Liver (tissue), 9 donors: ENCODE measurements around the gene GULP1. TPM values are rescaled to one million over a fixed set of nuclear protein-coding genes. Genes with fewer than 3 reads are reported as not detected.

Source experiments
- DNase-seq: peaks from one replicate; pipeline ENCODE4 v3.0.0-alpha.2; 2017; ENCODE audit warnings: low spot score
- H3K27ac ChIP-seq, 2 donors: one replicate each; pipeline ENCODE4 v1.7.0; 2013; ENCODE audit warnings: inconsistent platforms in 2 of 2, low read length in 2 of 2, control low read depth in 1 of 2, low read depth in 1 of 2, mild to moderate bottlenecking in 1 of 2
- H3K27me3 ChIP-seq, 4 donors: one replicate each; pipeline versions ENCODE4 v1.6.1 to v1.7.0; 2013; ENCODE audit warnings: low read length in 3 of 4, inconsistent platforms in 1 of 4, mild to moderate bottlenecking in 1 of 4, moderate library complexity in 1 of 4; ENCODE audit not compliant: control insufficient read depth in 4 of 4, insufficient read depth in 4 of 4
- H3K36me3 ChIP-seq, 4 donors: one replicate each; pipeline versions ENCODE4 v1.6.1 to v1.7.0; 2013; ENCODE audit warnings: low read length in 3 of 4, mild to moderate bottlenecking in 3 of 4, low read depth in 1 of 4, moderate library complexity in 1 of 4; ENCODE audit not compliant: control insufficient read depth in 4 of 4, insufficient read depth in 3 of 4
- H3K4me1 ChIP-seq, 4 donors: one replicate each; pipeline versions ENCODE4 v1.6.1 to v1.7.0; 2013; ENCODE audit warnings: low read length in 3 of 4, mild to moderate bottlenecking in 3 of 4, moderate library complexity in 1 of 4; ENCODE audit not compliant: control insufficient read depth in 4 of 4, insufficient read depth in 4 of 4
- H3K4me3 ChIP-seq, 3 donors: one replicate each; pipeline versions ENCODE4 v1.6.1 to v1.7.0; 2013; ENCODE audit warnings: low read length in 3 of 3, control low read depth in 1 of 3, low read depth in 1 of 3, mild to moderate bottlenecking in 1 of 3
- H3K9ac ChIP-seq, 2 donors: one replicate each; pipeline ENCODE4 v1.7.0; 2013; ENCODE audit warnings: low read length in 2 of 2, mild to moderate bottlenecking in 2 of 2, moderate library complexity in 2 of 2, control low read depth in 1 of 2, low read depth in 1 of 2
- H3K9me3 ChIP-seq, 4 donors: one replicate each; pipeline versions ENCODE4 v1.6.1 to v1.7.0; 2013; ENCODE audit warnings: low read length in 3 of 4; ENCODE audit not compliant: control insufficient read depth in 4 of 4
- ATF3 ChIP-seq: IDR thresholded peaks from 2 replicates; pipeline ENCODE4 v1.6.1; 2016; ENCODE audit warnings: antibody characterized with exemption
- CTCF ChIP-seq: fragments of 150-350 bp; IDR thresholded peaks from 2 replicates; pipeline ENCODE4 v1.5.1; 2017; ENCODE audit warnings: improper control_type of control experiment, low read depth, low read length; ENCODE audit not compliant: missing input control
- EGR1 ChIP-seq, 2 donors: IDR thresholded peaks; 2 replicates each; pipeline ENCODE4 v1.6.1; 2016 to 2018; ENCODE audit warnings: antibody characterized with exemption in 2 of 2, low read depth in 2 of 2
- FOXA1 ChIP-seq: IDR thresholded peaks from 2 replicates; pipeline ENCODE4 v1.6.1; 2016; ENCODE audit warnings: antibody characterized with exemption
- FOXA2 ChIP-seq: IDR thresholded peaks from 2 replicates; pipeline ENCODE4 v1.6.1; 2016; ENCODE audit warnings: antibody characterized with exemption
- GABPA ChIP-seq, 2 donors: IDR thresholded peaks in 1 of 2; conservative IDR thresholded peaks in 1 of 2; 2 replicates each; pipeline ENCODE4 v1.6.1; 2016; ENCODE audit warnings: antibody characterized with exemption in 2 of 2, mild to moderate bottlenecking in 1 of 2, moderate library complexity in 1 of 2
- HNF4A ChIP-seq, 2 donors: conservative IDR thresholded peaks; 2 replicates each; pipeline ENCODE4 v1.6.1; 2016; ENCODE audit warnings: antibody characterized with exemption in 2 of 2, mild to moderate bottlenecking in 2 of 2
- HNF4G ChIP-seq: IDR thresholded peaks from 2 replicates; pipeline ENCODE4 v1.6.1; 2016; ENCODE audit warnings: antibody characterized with exemption
- JUND ChIP-seq, 2 donors: IDR thresholded peaks; 2 replicates each; pipeline ENCODE4 v1.6.1; 2016; ENCODE audit warnings: antibody characterized with exemption in 2 of 2
- MAX ChIP-seq: IDR thresholded peaks from 2 replicates; pipeline ENCODE4 v1.6.1; 2016; ENCODE audit warnings: antibody characterized with exemption
- NR2F2 ChIP-seq: IDR thresholded peaks from 2 replicates; pipeline ENCODE4 v1.6.1; 2016; ENCODE audit warnings: antibody characterized with exemption
- RAD21 ChIP-seq, 2 donors: IDR thresholded peaks; 2 replicates each; pipeline ENCODE4 v1.6.1; 2016; ENCODE audit warnings: antibody characterized with exemption in 2 of 2, mild to moderate bottlenecking in 2 of 2
- REST ChIP-seq: IDR thresholded peaks from 2 replicates; pipeline ENCODE4 v1.6.1; 2016; ENCODE audit warnings: antibody characterized with exemption, mild to moderate bottlenecking
- RXRA ChIP-seq, 2 donors: IDR thresholded peaks; 2 replicates each; pipeline ENCODE4 v1.6.1; 2017 to 2018; ENCODE audit warnings: antibody characterized with exemption in 2 of 2, mild to moderate bottlenecking in 1 of 2
- SP1 ChIP-seq: IDR thresholded peaks from 2 replicates; pipeline ENCODE4 v1.6.1; 2018; ENCODE audit warnings: antibody characterized with exemption, mild to moderate bottlenecking
- TAF1 ChIP-seq: conservative IDR thresholded peaks from 2 replicates; pipeline ENCODE4 v1.6.1; 2016; ENCODE audit warnings: antibody characterized with exemption, mild to moderate bottlenecking
- YY1 ChIP-seq: IDR thresholded peaks from 2 replicates; pipeline ENCODE4 v1.6.1; 2016; ENCODE audit warnings: antibody characterized with exemption, mild to moderate bottlenecking
- ZBTB33 ChIP-seq: IDR thresholded peaks from 2 replicates; pipeline ENCODE4 v1.6.1; 2016; ENCODE audit warnings: antibody characterized with exemption
- WGBS: extraction: QIAGEN DNeasy Blood & Tissue Kit; methylation state at CpG from one replicate; pipeline ENCODE4 v1.1.7; 2013; 5-methylcytosine and 5-hydroxymethylcytosine counted together
- polyA plus RNA-seq, 2 donors: library from polyadenylated mRNA; stranded (reverse) in 1 of 2; unstranded in 1 of 2; fragments of 200-250 nt in 1 of 2; fragments of >200 nt in 1 of 2; fragmentation: Nextera tagmentation in 1 of 2; extraction: Ambion mirVana in 1 of 2; gene quantifications; one replicate each; pipeline versions ENCODE4 v1.2.1 to v1.2.3, GENCODE V29; 2013 to 2015
- total RNA-seq, 2 donors: library from RNA; depleted of rRNA; stranded (reverse); fragments of >200 nt; gene quantifications; one replicate each; pipeline ENCODE4 v1.2.3, GENCODE V29; 2014
- donor health status: healthy.
- donor health status: healthy.
- donor health status: healthy.
- donor health status: healthy.
- donor health status: healthy.

The GULP1 gene
- total and polyA plus RNA-seq, 4 donors = 0.53 to 6.9 (median 0.89) TPM

GRCh38 chr2:188410504-188411235 is 119.0 kb downstream of the GULP1 start:
- no peaks in the 10 kb centered on the region for H3K27me3 ChIP-seq
- DNase-seq = no peak
- H3K36me3 ChIP-seq = no peaks in the 10 kb centered on the region
- H3K27ac ChIP-seq = no peak overlapping the region
- no peak overlapping the region for H3K9ac ChIP-seq
- no peak overlapping the region for H3K4me3 ChIP-seq
- TF ChIP-seq MAX = no peak
- TF ChIP-seq CTCF = no peak
- no peak for TF ChIP-seq FOXA2
- TF ChIP-seq NR2F2 = no peak
- no peaks in the 10 kb centered on the region for H3K4me1 ChIP-seq
- 84% methylated on average over 5 of the region's 5 CpGs for WGBS
- H3K9me3 ChIP-seq = peaks cover 0 to 3% (median 1%) of the 10 kb centered on the region in 4 donors

GRCh38 chr2:188412190-188412589 is 120.5 kb downstream of the GULP1 start:
- DNase-seq = no peak
- H3K4me1 ChIP-seq = peaks cover 0 to 3% (median 0%) of the 10 kb centered on the region in 4 donors
- H3K9me3 ChIP-seq = peaks cover 0 to 3% (median 1%) of the 10 kb centered on the region in 4 donors
- H3K4me3 ChIP-seq = no peak overlapping the region
- no peak overlapping the region for H3K9ac ChIP-seq
- no peaks in the 10 kb centered on the region for H3K36me3 ChIP-seq
- WGBS = 87% methylated on average over 6 of the region's 6 CpGs
- no peak overlapping the region for H3K27ac ChIP-seq
- H3K27me3 ChIP-seq = no peaks in the 10 kb centered on the region
- no peak for TF ChIP-seq ATF3
- TF ChIP-seq YY1 = no peak
- TF ChIP-seq ZBTB33 = no peak
- TF ChIP-seq RXRA (IDR thresholded peaks at IDR 0.05) = no peak
- TF ChIP-seq GABPA (IDR thresholded peaks at IDR 0.05 in 1 of 2, conservative IDR thresholded peaks at IDR 0.05 in 1 of 2) = no peak
- TF ChIP-seq FOXA1 = no peak
- no peak for TF ChIP-seq RAD21 (IDR thresholded peaks at IDR 0.05)
- no peak for TF ChIP-seq REST
- TF ChIP-seq HNF4A (conservative IDR thresholded peaks at IDR 0.05) = no peak
- TF ChIP-seq EGR1 (IDR thresholded peaks at IDR 0.05; ENCODE audit: low read depth in 2 of 2) = no peak
- TF ChIP-seq HNF4G = no peak
- TF ChIP-seq CTCF = no peak
- TF ChIP-seq SP1 = no peak
- no peak for TF ChIP-seq FOXA2
- no peak for TF ChIP-seq TAF1
- no peak for TF ChIP-seq JUND (IDR thresholded peaks at IDR 0.05)
- no peak for TF ChIP-seq NR2F2
